GM12891 (cell line): Measurements from ENCODE around the gene SLC6A14.

ENCODE experiments used
- DNase-seq: peaks from one replicate; pipeline ENCODE4 v3.0.0; 2011; ENCODE audit warnings: low spot score; ENCODE audit not compliant: insufficient read length
- FAIRE-seq: peaks from 2 replicates; lab custom pipeline; 2011; peaks lifted over from hg19 to GRCh38; lab: Jason Lieb, UNC
- PAX5 ChIP-seq: IDR thresholded peaks from 2 replicates; pipeline ENCODE4 v1.6.1; 2011; ENCODE audit warnings: low read length, moderate library complexity, mild to moderate bottlenecking; ENCODE audit not compliant: insufficient read depth, severe bottlenecking
- POLR2A ChIP-seq: IDR thresholded peaks from 2 replicates; pipeline ENCODE4 v1.6.1; 2011; ENCODE audit warnings: low read depth, low read length, control low read depth
- POLR2AphosphoS5 ChIP-seq: IDR thresholded peaks from 2 replicates; pipeline ENCODE4 v1.6.1; 2011; ENCODE audit warnings: low read depth, low read length, control low read depth
- POU2F2 ChIP-seq: IDR thresholded peaks from 2 replicates; pipeline ENCODE4 v1.6.1; 2011; ENCODE audit warnings: low read depth, mild to moderate bottlenecking, control low read depth, low read length, moderate library complexity
- SPI1 ChIP-seq: IDR thresholded peaks from 2 replicates; pipeline ENCODE4 v1.6.1; 2011; ENCODE audit warnings: low read depth, low read length, control low read depth
- TAF1 ChIP-seq: IDR thresholded peaks from 2 replicates; pipeline ENCODE4 v1.6.1; 2011; ENCODE audit warnings: low read depth, low read length, control low read depth

The SLC6A14 gene

GRCh38 chrX:116462822-116463221, 26.4 kb downstream of the SLC6A14 start, which contains the start of gene CT83:
Gene CT83, minus strand, starts transcription at chrX:116462976. Its CDS starts 120 bp downstream, at chrX:116462856.
- no peak for TF ChIP-seq POLR2A

GRCh38 chrX:116480059-116480458, 43.7 kb downstream of the SLC6A14 start:
- TF ChIP-seq TAF1, result no peak
- DNase-seq (no peak), FAIRE-seq (no peak)

More at GRCh38 chrX:116462822-116463221, 26.4 kb downstream of the SLC6A14 start, which contains the start of gene CT83:
- no peak for DNase-seq
- no peak for FAIRE-seq

GRCh38 chrX:116490104-116490503, 53.7 kb downstream of the SLC6A14 start:
- no peak for FAIRE-seq
- DNase-seq, result no peak
- no peak for TF ChIP-seq TAF1
- no peak for TF ChIP-seq SPI1
- no peak for TF ChIP-seq POLR2A
- TF ChIP-seq POU2F2, result no peak
- TF ChIP-seq PAX5, result no peak
- no peak for TF ChIP-seq POLR2AphosphoS5

- DNase-seq, result no peak
- TF ChIP-seq POLR2A (no peak), TAF1 (no peak), POLR2AphosphoS5 (no peak), PAX5 (no peak)
- no peak for FAIRE-seq
These were observed 56.9 kb downstream of the SLC6A14 start for GRCh38 chrX:116493271-116493670.

- TF ChIP-seq SPI1, result no peak
- TF ChIP-seq POU2F2, result no peak
- TF ChIP-seq PAX5, result no peak
- no peak for TF ChIP-seq TAF1
- TF ChIP-seq POLR2A, result no peak
- no peak for TF ChIP-seq POLR2AphosphoS5
- no peak for DNase-seq
- FAIRE-seq, result no peak
These were observed 63.4 kb downstream of the SLC6A14 start for GRCh38 chrX:116499780-116500179.
